GM23248 (cell line): ENCODE results near the gene SH3BP1.

Experiments used
- EZH2 ChIP-seq: fragments of 200-600 bp; sonication (generic); IDR thresholded peaks from 2 replicates; pipeline ENCODE4 v1.6.1; 2018; ENCODE audit warnings: antibody characterized with exemption, mild to moderate bottlenecking; ENCODE audit not compliant: insufficient read depth, poor library complexity, severe bottlenecking
- EZH2phosphoT487 ChIP-seq: fragments of 200-600 bp; sonication (generic); IDR thresholded peaks from 2 replicates; pipeline ENCODE4 v1.6.1; 2018; ENCODE audit warnings: antibody characterized with exemption, moderate library complexity, mild to moderate bottlenecking, low read depth; ENCODE audit not compliant: insufficient read depth

GRCh38 chr22:37665487-37665886 lies 26.0 kb downstream of the SH3BP1 start:
- TF ChIP-seq EZH2phosphoT487 = no peak
- TF ChIP-seq EZH2 = no peak
